NT2/D1 (cell line): ENCODE results near the gene BET1L.

Experiments used
- DNase-seq: peaks from one replicate; pipeline ENCODE4 v3.0.0-alpha.2; 2011; ENCODE audit warnings: low read depth, low spot score
- H3K27me3 ChIP-seq: 2 replicates; pipeline ENCODE4 v1.6.0; 2011; ENCODE audit warnings: mild to moderate bottlenecking; ENCODE audit not compliant: insufficient read length, insufficient read depth
- H3K36me3 ChIP-seq: 2 replicates; pipeline ENCODE4 v1.6.1; 2011; ENCODE audit warnings: mild to moderate bottlenecking, low read length, mixed read lengths; ENCODE audit not compliant: insufficient read depth, insufficient read length
- H3K4me1 ChIP-seq: 2 replicates; pipeline ENCODE4 v1.5.1; 2011; ENCODE audit not compliant: insufficient read depth, insufficient read length
- H3K4me3 ChIP-seq: 2 replicates; pipeline ENCODE4 v1.5.1; 2011; ENCODE audit warnings: low read depth; ENCODE audit not compliant: insufficient read length
- H3K9ac ChIP-seq: 2 replicates; pipeline ENCODE4 v1.6.0; 2011; ENCODE audit warnings: low read depth; ENCODE audit not compliant: insufficient read length
- H3K9me3 ChIP-seq: 2 replicates; pipeline ENCODE4 v1.5.1; 2011; ENCODE audit warnings: mild to moderate bottlenecking, low read length; ENCODE audit not compliant: insufficient read depth
- SUZ12 ChIP-seq: IDR thresholded peaks from 2 replicates; pipeline ENCODE4 v1.6.1; 2011; ENCODE audit not compliant: insufficient read length, insufficient read depth; ENCODE audit errors: extremely low read depth
- YY1 ChIP-seq: IDR thresholded peaks from 2 replicates; pipeline ENCODE4 v1.6.1; 2011; ENCODE audit not compliant: insufficient read length, insufficient read depth
- ZNF274 ChIP-seq: IDR thresholded peaks from 2 replicates; pipeline ENCODE4 v1.6.1; 2011; ENCODE audit warnings: mild to moderate bottlenecking, low read depth, low read length

BET1L gene

DNA sequence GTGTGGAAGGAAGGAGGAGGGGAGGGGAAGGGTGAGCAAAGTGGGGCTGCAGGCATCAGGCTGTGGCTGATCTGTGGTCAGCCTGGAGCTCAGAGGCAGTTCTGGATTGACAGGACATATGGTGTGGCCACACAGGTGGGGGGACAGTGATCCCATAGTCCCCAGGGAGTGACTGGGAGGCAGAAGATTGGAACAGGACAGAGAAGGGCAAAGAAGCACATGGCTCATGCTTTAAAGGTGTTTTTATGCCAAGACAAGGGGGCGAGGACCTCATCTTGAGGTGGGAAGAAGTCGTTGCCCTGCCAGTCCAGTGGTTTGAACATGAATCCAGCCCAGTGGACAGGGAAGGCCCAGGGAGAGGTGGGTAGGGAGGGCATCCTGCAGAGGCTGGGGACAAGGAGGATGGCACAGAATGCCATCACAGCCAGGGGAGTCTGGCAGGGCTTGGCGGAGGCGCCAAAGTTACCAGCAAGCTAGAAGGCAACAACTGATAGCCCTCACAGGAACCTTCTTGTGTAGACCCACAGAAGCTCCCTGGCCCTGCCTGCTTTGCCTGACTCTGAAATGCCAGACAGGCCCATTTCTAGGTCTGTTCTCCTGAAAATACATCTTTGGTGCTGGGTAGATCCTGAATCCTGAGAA lies 3.1 kb downstream of the BET1L start:
- no peak overlapping the region for H3K4me3 ChIP-seq
- no peaks in the 10 kb centered on the region for H3K9me3 ChIP-seq
- peaks cover 59% of the 10 kb centered on the region for H3K36me3 ChIP-seq
- no peak overlapping the region for H3K9ac ChIP-seq
- TF ChIP-seq YY1 (no peak), ZNF274 (no peak), SUZ12 (no peak)
- no peak for DNase-seq
- peaks cover 10% of the 10 kb centered on the region for H3K4me1 ChIP-seq
- no peaks in the 10 kb centered on the region for H3K27me3 ChIP-seq

DNA sequence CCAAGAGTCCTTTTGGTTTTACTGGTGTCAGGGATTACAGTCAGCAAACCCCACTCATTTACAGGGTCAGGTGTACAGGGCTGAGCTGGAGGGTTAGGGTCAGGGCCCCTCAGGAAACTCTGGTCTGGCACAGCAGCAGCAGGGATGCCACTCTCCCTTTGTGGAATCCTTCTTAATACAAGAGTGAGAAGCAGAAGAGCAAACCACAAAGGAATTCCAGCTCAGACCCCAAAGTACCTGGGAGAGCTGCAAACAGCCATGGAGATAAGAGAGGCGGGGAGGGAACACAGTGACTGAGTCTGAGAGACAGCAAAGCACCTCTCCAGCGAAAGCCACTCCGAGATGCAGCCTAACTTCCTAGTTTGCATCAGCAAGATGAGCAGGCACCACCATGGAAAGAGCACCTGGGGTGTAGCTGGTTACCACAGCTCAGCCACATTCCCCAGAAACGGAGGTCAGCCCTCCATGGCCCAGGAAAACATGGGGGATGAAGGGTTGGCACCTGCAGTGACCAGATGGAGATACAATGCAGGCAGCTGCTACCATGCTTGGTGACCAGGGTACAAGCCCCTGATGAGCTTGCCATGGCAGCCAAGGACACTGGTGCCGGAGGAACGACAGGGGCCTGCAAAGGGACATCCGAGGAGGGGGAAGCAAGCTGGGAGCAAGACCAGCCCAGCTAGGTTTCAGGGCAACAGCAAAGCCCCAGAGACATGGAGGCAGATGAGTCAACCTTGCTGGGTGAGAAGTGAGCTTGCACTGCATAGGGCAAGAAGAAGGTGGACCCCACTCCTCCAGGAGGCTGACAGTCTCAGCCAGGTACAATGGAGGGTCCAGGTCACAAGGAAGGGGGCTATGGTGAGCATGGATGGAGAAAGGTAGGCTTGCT lies 3.9 kb downstream of the BET1L start:
- Histone ChIP-seq H3K4me1 (peaks cover 10% of the 10 kb centered on the region), H3K9ac (no peak overlapping the region), H3K4me3 (no peak overlapping the region), H3K36me3 (peaks cover 58% of the 10 kb centered on the region), H3K9me3 (no peaks in the 10 kb centered on the region), H3K27me3 (no peaks in the 10 kb centered on the region)
- DNase-seq: no peak
- TF ChIP-seq ZNF274: no peak
- no peak for TF ChIP-seq YY1
- no peak for TF ChIP-seq SUZ12

DNA sequence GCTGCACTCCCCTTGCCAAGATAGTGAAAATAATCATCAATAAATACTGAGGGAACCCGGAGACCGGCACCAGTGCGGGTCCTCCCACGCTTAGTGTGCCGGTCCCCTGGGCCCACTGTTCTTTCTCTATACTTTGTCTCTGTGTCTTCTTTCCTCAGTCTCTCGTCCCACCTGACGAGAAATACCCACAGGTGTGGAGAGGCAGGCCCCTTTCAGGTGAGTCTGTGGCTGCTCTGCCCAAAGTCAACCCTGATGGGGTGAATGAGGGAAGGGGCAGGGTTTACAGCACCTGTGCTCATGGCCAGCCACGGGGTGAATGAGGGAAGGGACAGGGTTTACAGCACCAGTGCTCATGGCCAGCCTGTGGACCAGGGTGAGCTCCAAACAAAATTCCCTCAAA lies 4.7 kb downstream of the BET1L start:
- Histone ChIP-seq H3K27me3 (no peaks in the 10 kb centered on the region), H3K36me3 (peaks cover 58% of the 10 kb centered on the region), H3K9ac (no peak overlapping the region), H3K4me1 (peaks cover 10% of the 10 kb centered on the region), H3K4me3 (no peak overlapping the region), H3K9me3 (no peaks in the 10 kb centered on the region)
- TF ChIP-seq YY1 (no peak), ZNF274 (no peak), SUZ12 (no peak)
- no peak for DNase-seq

DNA sequence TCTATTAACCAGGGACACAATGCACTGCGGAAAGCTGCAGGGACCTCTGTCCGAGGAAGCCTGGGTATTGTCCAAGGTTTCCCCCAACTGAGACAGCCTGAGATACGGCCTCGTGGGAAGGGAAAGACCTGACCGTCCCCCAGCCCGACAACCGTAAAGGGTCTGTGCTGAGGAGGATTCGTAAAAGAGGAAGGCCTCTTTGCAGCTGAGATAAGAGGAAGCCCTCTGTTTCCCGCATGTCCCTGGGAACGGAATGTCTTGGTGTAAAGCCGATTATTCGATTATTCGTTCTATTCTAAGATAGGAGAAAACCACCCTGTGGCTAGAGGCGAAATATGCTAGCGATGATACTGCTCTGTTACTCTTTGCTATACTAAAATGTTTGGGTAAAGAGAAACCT lies 5.2 kb downstream of the BET1L start:
- H3K9me3 ChIP-seq: no peaks in the 10 kb centered on the region
- H3K4me1 ChIP-seq: peaks cover 10% of the 10 kb centered on the region
- TF ChIP-seq ZNF274 (no peak), YY1 (no peak), SUZ12 (no peak)
- H3K36me3 ChIP-seq: peaks cover 58% of the 10 kb centered on the region
- DNase-seq: no peak
- H3K4me3 ChIP-seq: no peak overlapping the region
- no peak overlapping the region for H3K9ac ChIP-seq
- H3K27me3 ChIP-seq: no peaks in the 10 kb centered on the region

DNA sequence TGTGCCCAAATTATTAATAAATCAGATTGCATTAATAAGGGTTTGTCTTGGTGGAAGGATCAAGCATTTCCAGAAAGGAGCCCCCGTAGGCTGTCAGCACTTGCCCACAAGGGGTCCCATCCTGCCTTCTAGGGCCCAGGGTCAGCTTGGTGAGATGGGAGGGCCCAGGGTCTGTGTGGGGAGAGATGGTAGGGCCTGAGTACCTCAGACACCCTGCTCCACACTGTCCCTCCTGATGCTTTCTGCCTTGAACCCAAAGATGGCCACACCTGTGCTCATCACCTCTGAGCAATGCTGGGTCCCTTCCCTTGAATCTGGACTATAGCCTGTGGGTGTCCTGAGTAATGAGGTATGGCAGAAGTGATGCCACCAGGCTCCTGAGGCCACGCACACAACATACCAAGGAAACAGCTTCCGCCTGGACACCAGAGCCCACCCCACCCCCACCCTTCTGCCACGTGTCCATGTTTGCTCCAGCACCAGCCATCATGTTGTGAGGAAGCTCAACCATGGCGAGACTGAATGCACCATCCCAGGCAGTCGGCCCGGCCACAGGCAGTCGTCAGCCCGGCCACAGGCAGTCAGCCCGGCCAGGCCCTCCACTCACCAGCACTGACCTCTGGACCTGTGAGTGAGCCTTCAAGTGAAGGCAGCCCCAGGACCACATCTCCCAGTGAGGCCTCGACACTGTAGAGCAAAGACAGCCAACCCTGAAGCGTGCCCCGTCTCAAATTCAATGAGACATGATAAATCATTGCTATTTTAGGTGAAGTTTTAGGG lies 6.8 kb downstream of the BET1L start:
- Histone ChIP-seq H3K9ac (no peak overlapping the region), H3K4me1 (peaks cover 6% of the 10 kb centered on the region), H3K27me3 (no peaks in the 10 kb centered on the region), H3K4me3 (no peak overlapping the region), H3K36me3 (peaks cover 50% of the 10 kb centered on the region), H3K9me3 (no peaks in the 10 kb centered on the region)
- TF ChIP-seq ZNF274: no peak
- no peak for TF ChIP-seq YY1
- no peak for TF ChIP-seq SUZ12
- no peak for DNase-seq

DNA sequence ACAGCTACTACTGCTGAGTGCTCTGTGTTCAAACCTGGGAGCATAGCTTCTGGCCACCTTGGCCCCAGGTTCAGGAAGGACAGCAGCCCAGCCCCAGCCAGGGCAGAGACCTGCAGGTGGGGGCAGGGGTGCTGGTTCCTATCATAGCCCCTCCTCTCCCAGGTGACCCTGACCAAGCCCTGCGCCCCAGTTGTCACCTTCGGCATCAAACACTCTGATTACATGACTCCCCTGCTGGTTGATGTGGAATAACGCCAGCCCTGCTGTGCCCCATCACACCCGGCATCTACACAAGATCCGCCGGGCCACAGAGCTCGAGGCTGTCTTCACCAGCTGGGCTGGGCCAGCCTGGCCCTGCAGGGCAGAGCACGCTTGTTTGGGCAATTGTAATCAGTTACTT lies 7.4 kb downstream of the BET1L start:
- no peak overlapping the region for H3K9ac ChIP-seq
- TF ChIP-seq SUZ12: no peak
- TF ChIP-seq ZNF274: no peak
- no peak for TF ChIP-seq YY1
- H3K4me1 ChIP-seq: peaks cover 6% of the 10 kb centered on the region
- DNase-seq: no peak
- no peaks in the 10 kb centered on the region for H3K27me3 ChIP-seq
- no peaks in the 10 kb centered on the region for H3K9me3 ChIP-seq
- peaks cover 44% of the 10 kb centered on the region for H3K36me3 ChIP-seq
- H3K4me3 ChIP-seq: no peak overlapping the region

DNA sequence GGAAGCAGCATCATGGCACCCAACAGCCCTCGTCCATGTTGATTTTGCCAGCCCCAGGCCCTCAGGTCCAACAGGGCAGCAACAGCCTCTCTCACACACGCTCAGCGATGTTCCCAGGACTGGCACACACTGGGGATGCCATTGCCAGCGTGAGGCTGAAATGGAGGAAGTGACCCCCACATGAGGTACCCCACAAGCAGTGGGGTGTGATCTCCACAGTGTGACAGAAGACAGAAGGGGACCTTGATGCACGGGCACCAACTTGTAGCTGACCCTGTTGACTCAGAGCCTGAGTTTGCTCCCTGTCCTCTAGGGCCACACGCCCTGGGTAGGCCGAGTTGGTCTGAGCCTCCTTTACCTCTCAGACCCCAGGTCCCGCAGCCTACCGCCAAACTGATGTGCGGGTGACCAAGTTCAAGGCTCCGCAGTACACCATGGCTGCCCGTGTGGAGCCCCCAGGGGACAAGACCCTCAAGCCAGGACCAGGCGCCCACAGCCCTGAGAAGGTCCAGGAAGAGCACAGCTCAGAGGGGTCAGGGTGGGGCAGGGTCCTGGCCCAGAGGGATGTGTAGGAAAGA lies 8.1 kb downstream of the BET1L start:
- no peaks in the 10 kb centered on the region for H3K9me3 ChIP-seq
- H3K36me3 ChIP-seq: peaks cover 37% of the 10 kb centered on the region
- no peaks in the 10 kb centered on the region for H3K27me3 ChIP-seq
- no peak overlapping the region for H3K4me3 ChIP-seq
- peaks cover 6% of the 10 kb centered on the region for H3K4me1 ChIP-seq
- TF ChIP-seq SUZ12 (no peak), ZNF274 (no peak), YY1 (no peak)
- no peak overlapping the region for H3K9ac ChIP-seq
- no peak for DNase-seq
